H9 (cell line): ENCODE data around the gene PLD4. TPM values are rescaled to one million over a fixed set of nuclear protein-coding genes. Genes with fewer than 3 reads are reported as not detected.
"Not testable (repeated sequence)": the region's sequence is repeated elsewhere in the genome, so short reads cannot be mapped to it uniquely, and the experiment has no call there.

Experiments
- DNase-seq: peaks from one replicate; pipeline ENCODE4 v3.0.0-alpha.2; 2017
- H2AFZ ChIP-seq: one replicate; pipeline ENCODE4 v1.6.1; 2013; ENCODE audit warnings: mild to moderate bottlenecking, low read length, control low read depth, moderate library complexity
- H2AK5ac ChIP-seq: 2 replicates; pipeline ENCODE4 v1.6.1; 2013; ENCODE audit warnings: low read length, control low read depth, mixed read lengths; ENCODE audit not compliant: insufficient read length
- H2BK120ac ChIP-seq: one replicate; pipeline ENCODE4 v1.6.1; 2013; ENCODE audit warnings: low read depth, mild to moderate bottlenecking, low read length, control low read depth, inconsistent platforms; ENCODE audit not compliant: poor library complexity, severe bottlenecking
- H2BK12ac ChIP-seq: 2 replicates; pipeline ENCODE4 v1.6.1; 2013; ENCODE audit warnings: low read length, control low read depth, mixed read lengths, low read depth; ENCODE audit not compliant: insufficient read length
- H2BK15ac ChIP-seq: 2 replicates; pipeline ENCODE4 v1.6.1; 2013; ENCODE audit warnings: low read depth, low read length, control low read depth
- H2BK20ac ChIP-seq: one replicate; pipeline ENCODE4 v1.6.1; 2013; ENCODE audit warnings: low read depth, mild to moderate bottlenecking, low read length, control low read depth, inconsistent platforms; ENCODE audit not compliant: poor library complexity, severe bottlenecking
- H2BK5ac ChIP-seq: 2 replicates; pipeline ENCODE4 v1.6.1; 2013; ENCODE audit warnings: low read length, control low read depth, mixed read lengths; ENCODE audit not compliant: insufficient read length
- H3K14ac ChIP-seq: 2 replicates; pipeline ENCODE4 v1.6.1; 2013; ENCODE audit warnings: low read length, control low read depth; ENCODE audit not compliant: insufficient read depth
- H3K18ac ChIP-seq: 2 replicates; pipeline ENCODE4 v1.6.1; 2013; ENCODE audit warnings: low read depth, mild to moderate bottlenecking, mixed read lengths, low read length, control low read depth; ENCODE audit not compliant: insufficient read length
- H3K23ac ChIP-seq: 2 replicates; pipeline ENCODE4 v1.6.1; 2013; ENCODE audit warnings: low read length, control low read depth, mixed read lengths, low read depth; ENCODE audit not compliant: insufficient read length
- H3K23me2 ChIP-seq: 2 replicates; pipeline ENCODE4 v1.6.1; 2013; ENCODE audit warnings: low read depth, mild to moderate bottlenecking, mixed read lengths, low read length, control low read depth; ENCODE audit not compliant: insufficient read length, poor library complexity, severe bottlenecking
- H3K27ac ChIP-seq: 2 replicates; pipeline ENCODE4 v1.5.1; 2013; ENCODE audit warnings: low read length, control low read depth, mixed read lengths, low read depth; ENCODE audit not compliant: insufficient read length
- H3K27me3 ChIP-seq: 2 replicates; pipeline ENCODE4 v1.6.1; 2013; ENCODE audit warnings: low read length, control low read depth, inconsistent platforms; ENCODE audit not compliant: insufficient read depth
- H3K4ac ChIP-seq: 2 replicates; pipeline ENCODE4 v1.6.1; 2013; ENCODE audit warnings: low read depth, mild to moderate bottlenecking, control low read depth, inconsistent platforms, low read length, moderate library complexity
- H3K4me1 ChIP-seq: 2 replicates; pipeline ENCODE4 v1.6.1; 2013; ENCODE audit warnings: low read length, control low read depth, inconsistent platforms; ENCODE audit not compliant: insufficient read depth
- H3K4me2 ChIP-seq: 2 replicates; pipeline ENCODE4 v1.6.1; 2013; ENCODE audit warnings: low read length, control low read depth, mixed read lengths; ENCODE audit not compliant: insufficient read length, insufficient read depth
- H3K56ac ChIP-seq: 2 replicates; pipeline ENCODE4 v1.6.1; 2013; ENCODE audit warnings: low read depth, mild to moderate bottlenecking, mixed read lengths, low read length, control low read depth; ENCODE audit not compliant: insufficient read length
- H3K79me1 ChIP-seq: 2 replicates; pipeline ENCODE4 v1.6.1; 2013; ENCODE audit warnings: low read depth, mild to moderate bottlenecking, moderate library complexity, low read length, control low read depth, inconsistent platforms; ENCODE audit not compliant: insufficient read depth, poor library complexity, severe bottlenecking
- H3K79me2 ChIP-seq: 2 replicates; pipeline ENCODE4 v1.6.1; 2013; ENCODE audit warnings: low read length, control low read depth, inconsistent platforms; ENCODE audit not compliant: insufficient read depth
- H3K9ac ChIP-seq: 2 replicates; pipeline ENCODE4 v1.6.1; 2013; ENCODE audit warnings: low read length, control low read depth, mixed read lengths; ENCODE audit not compliant: insufficient read length; ENCODE audit errors: extremely low read depth
- H3K9me3 ChIP-seq: one replicate; pipeline ENCODE4 v1.6.1; 2013; ENCODE audit warnings: low read depth, low read length, inconsistent platforms; ENCODE audit not compliant: control insufficient read depth
- H3T11ph ChIP-seq: one replicate; pipeline ENCODE4 v1.6.1; 2013; ENCODE audit warnings: mild to moderate bottlenecking, low read length, control low read depth, inconsistent platforms
- H4K20me1 ChIP-seq: one replicate; pipeline ENCODE4 v1.6.1; 2013; ENCODE audit not compliant: control insufficient read depth, insufficient read length, insufficient read depth
- H4K5ac ChIP-seq: 2 replicates; pipeline ENCODE4 v1.6.1; 2013; ENCODE audit warnings: low read depth, mild to moderate bottlenecking, mixed read lengths, low read length, control low read depth; ENCODE audit not compliant: insufficient read length
- H4K8ac ChIP-seq: replicated peaks from 2 replicates; pipeline ENCODE4 v1.6.1; 2013; ENCODE audit warnings: low read length, control low read depth, mixed read lengths, low read depth; ENCODE audit not compliant: insufficient read length
- H4K91ac ChIP-seq: 2 replicates; pipeline ENCODE4 v1.6.1; 2013; ENCODE audit warnings: low read depth, mild to moderate bottlenecking, moderate library complexity, mixed read lengths, low read length, control low read depth; ENCODE audit not compliant: insufficient read length
- H3K27ac Mint-ChIP-seq, 3 experiments: 2 replicates in 2 of 3; 3 replicates in 1 of 3; pipeline ENCODE4 v1.8.0; 2020 to 2021; ENCODE audit warnings: mixed read lengths in 3 of 3, mild to moderate bottlenecking in 1 of 3, moderate library complexity in 1 of 3
- H3K27me3 Mint-ChIP-seq: 2 replicates; pipeline ENCODE4 v1.8.0; 2021; ENCODE audit warnings: low read depth, mild to moderate bottlenecking, moderate library complexity, mixed read lengths
- H3K36me3 Mint-ChIP-seq, 3 experiments: 2 replicates in 2 of 3; 3 replicates in 1 of 3; pipeline ENCODE4 v1.8.0; 2020 to 2021; ENCODE audit warnings: low read depth in 3 of 3, mixed read lengths in 3 of 3; ENCODE audit not compliant: insufficient read depth in 1 of 3
- H3K4me1 Mint-ChIP-seq, 2 experiments: 2 replicates each; pipeline ENCODE4 v1.8.0; 2020; ENCODE audit warnings: mixed read lengths in 2 of 2
- H3K4me3 Mint-ChIP-seq, 2 experiments: 2 replicates in 1 of 2; 3 replicates in 1 of 2; pipeline ENCODE4 v1.8.0; 2020 to 2021; ENCODE audit warnings: mild to moderate bottlenecking in 2 of 2, mixed read lengths in 2 of 2, moderate library complexity in 1 of 2
- H3K9me3 Mint-ChIP-seq, 2 experiments: 2 replicates in 1 of 2; 3 replicates in 1 of 2; pipeline ENCODE4 v1.8.0; 2020; ENCODE audit warnings: mild to moderate bottlenecking in 2 of 2, mixed read lengths in 2 of 2, moderate library complexity in 1 of 2
- WGBS: extraction: QIAGEN DNeasy Blood & Tissue Kit; methylation state at CpG from one replicate; pipeline ENCODE4 v1.1.7; 2013; ENCODE audit warnings: missing lambda C conversion rate, low lambda C conversion rate, mixed read lengths; ENCODE audit not compliant: insufficient read length; ENCODE audit errors: extremely low coverage; 5-methylcytosine and 5-hydroxymethylcytosine counted together
- total RNA-seq: library from RNA; stranded (reverse); gene quantifications from 2 replicates; pipeline ENCODE4 v1.2.1, GENCODE V29; 2021

PLD4 gene
- total RNA-seq, 1 experiment from 2014 or later, result not detected

DNA sequence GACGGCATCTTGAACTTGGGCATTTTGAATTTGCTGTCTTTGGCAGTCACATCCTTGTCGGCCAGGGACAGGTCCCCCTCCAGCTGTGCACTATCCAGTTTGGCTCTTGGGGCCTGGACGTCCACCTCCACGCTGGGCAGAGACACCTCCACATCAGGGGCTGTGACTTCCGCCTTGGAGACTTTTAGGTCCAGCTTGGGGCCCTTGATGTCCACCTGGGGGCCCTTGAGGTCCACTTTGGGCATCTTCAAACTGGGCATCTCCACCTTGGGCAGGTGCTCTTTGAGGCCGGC lies 19.3 kb downstream of the PLD4 start:
- H4K8ac ChIP-seq, H2AK5ac ChIP-seq, H2AFZ ChIP-seq, H3T11ph ChIP-seq, H3K23ac ChIP-seq, H3K9ac ChIP-seq, H3K14ac ChIP-seq, H3K27ac Mint-ChIP-seq, H3K27ac ChIP-seq, H3K27me3 ChIP-seq, H4K20me1 ChIP-seq, H2BK5ac ChIP-seq, H3K56ac ChIP-seq, H3K4me1 ChIP-seq, H3K4ac ChIP-seq, H3K4me1 Mint-ChIP-seq, H3K4me3 Mint-ChIP-seq, H3K18ac ChIP-seq, H2BK120ac ChIP-seq, H3K9me3 ChIP-seq, H3K23me2 ChIP-seq, H3K79me2 ChIP-seq, H4K91ac ChIP-seq, H2BK12ac ChIP-seq, H3K4me2 ChIP-seq, H2BK15ac ChIP-seq, H3K36me3 Mint-ChIP-seq, H4K5ac ChIP-seq, H2BK20ac ChIP-seq, H3K79me1 ChIP-seq, DNase-seq: not testable (repeated sequence)
- H3K27me3 Mint-ChIP-seq, result peaks cover 23% of the 10 kb centered on the region
- no CpG with 5 or more reads among the region's 6 CpGs for WGBS
- H3K9me3 Mint-ChIP-seq, result peaks cover 0 to 20% of the 10 kb centered on the region in 2 experiments; a peak in 2 of 5 replicates

DNA sequence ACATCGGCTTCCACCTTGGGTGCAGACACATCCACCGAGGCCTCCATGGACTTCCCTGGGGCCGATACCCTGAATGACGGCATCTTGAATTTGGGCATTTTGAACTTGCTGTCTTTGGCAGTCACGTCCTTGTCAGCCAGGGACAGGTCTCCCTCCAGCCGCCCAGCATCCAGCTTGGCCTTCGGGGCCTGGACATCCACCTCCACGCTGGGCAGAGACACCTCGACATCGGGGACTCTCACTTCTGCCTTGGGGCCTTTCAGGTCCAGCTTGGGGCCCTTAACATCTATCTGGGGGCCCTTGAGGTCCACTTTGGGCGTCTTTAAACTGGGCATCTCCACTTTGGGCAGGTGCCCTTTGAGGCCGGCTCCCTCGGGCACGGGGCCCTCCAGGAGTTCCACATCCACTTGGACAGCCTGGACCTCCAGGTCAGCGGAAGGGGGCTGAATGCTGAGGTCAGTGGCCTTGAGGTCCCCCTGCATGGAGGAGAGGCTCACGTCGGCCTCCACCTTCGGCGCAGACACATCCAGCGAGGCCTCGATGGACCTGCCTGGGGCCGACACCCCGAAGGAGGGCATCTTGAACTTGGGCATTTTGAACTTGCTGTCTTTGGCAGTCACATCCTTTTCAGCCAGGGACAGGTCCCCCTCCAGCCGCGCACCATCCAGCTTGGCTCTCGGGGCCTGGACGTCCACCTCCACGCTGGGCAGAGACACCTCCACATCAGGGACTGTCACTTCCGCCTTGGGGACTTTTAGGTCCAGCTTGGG lies 19.9 kb downstream of the PLD4 start:
- H3K4me3 Mint-ChIP-seq, H2BK20ac ChIP-seq, H3K79me1 ChIP-seq, H2BK120ac ChIP-seq, H3K27ac ChIP-seq, H4K5ac ChIP-seq, H2AFZ ChIP-seq, H3K4me1 ChIP-seq, H3K4me2 ChIP-seq, H3K4me1 Mint-ChIP-seq, H3K4ac ChIP-seq, H2BK5ac ChIP-seq, H4K8ac ChIP-seq, H3K23me2 ChIP-seq, H3K27me3 ChIP-seq, H3K27ac Mint-ChIP-seq, H3K79me2 ChIP-seq, H3K36me3 Mint-ChIP-seq, H4K20me1 ChIP-seq, H2BK12ac ChIP-seq, H3K9me3 ChIP-seq, H2AK5ac ChIP-seq, H3K14ac ChIP-seq, H3K18ac ChIP-seq, H3K56ac ChIP-seq, H3T11ph ChIP-seq, H3K9ac ChIP-seq, DNase-seq, H3K23ac ChIP-seq, H4K91ac ChIP-seq, H2BK15ac ChIP-seq: not testable (repeated sequence)
- peaks cover 0 to 24% of the 10 kb centered on the region in 2 experiments; a peak in 2 of 5 replicates for H3K9me3 Mint-ChIP-seq
- WGBS, result no CpG with 5 or more reads among the region's 29 CpGs
- peaks cover 16% of the 10 kb centered on the region for H3K27me3 Mint-ChIP-seq
